Duodenal mucosa (tissue), 2 donors: Measurements from ENCODE around the gene RPUSD4.

Source experiments
- H3K27ac ChIP-seq: one replicate; pipeline ENCODE4 v1.7.0; 2013; ENCODE audit warnings: low read depth, low read length
- H3K27me3 ChIP-seq, 2 donors: one replicate each; pipeline ENCODE4 v1.7.0; 2013; ENCODE audit warnings: low read length in 2 of 2, control low read depth in 1 of 2; ENCODE audit not compliant: insufficient read depth in 2 of 2, control insufficient read depth in 1 of 2
- H3K36me3 ChIP-seq, 2 donors: one replicate each; pipeline ENCODE4 v1.7.0; 2013; ENCODE audit warnings: low read length in 2 of 2, control low read depth in 1 of 2; ENCODE audit not compliant: insufficient read depth in 2 of 2, control insufficient read depth in 1 of 2
- H3K4me1 ChIP-seq, 2 donors: one replicate each; pipeline ENCODE4 v1.7.0; 2013; ENCODE audit warnings: low read length in 2 of 2, control low read depth in 1 of 2; ENCODE audit not compliant: insufficient read depth in 2 of 2, control insufficient read depth in 1 of 2
- H3K4me3 ChIP-seq, 2 donors: one replicate each; pipeline ENCODE4 v1.7.0; 2013; ENCODE audit warnings: low read length in 2 of 2, low read depth in 1 of 2
- H3K9ac ChIP-seq, 2 donors: one replicate each; pipeline ENCODE4 v1.7.0; 2013; ENCODE audit warnings: low read length in 2 of 2, low read depth in 1 of 2
- H3K9me3 ChIP-seq, 2 donors: one replicate each; pipeline ENCODE4 v1.7.0; 2013; ENCODE audit warnings: low read length in 2 of 2, control low read depth in 1 of 2; ENCODE audit not compliant: control insufficient read depth in 1 of 2

RPUSD4 gene

DNA sequence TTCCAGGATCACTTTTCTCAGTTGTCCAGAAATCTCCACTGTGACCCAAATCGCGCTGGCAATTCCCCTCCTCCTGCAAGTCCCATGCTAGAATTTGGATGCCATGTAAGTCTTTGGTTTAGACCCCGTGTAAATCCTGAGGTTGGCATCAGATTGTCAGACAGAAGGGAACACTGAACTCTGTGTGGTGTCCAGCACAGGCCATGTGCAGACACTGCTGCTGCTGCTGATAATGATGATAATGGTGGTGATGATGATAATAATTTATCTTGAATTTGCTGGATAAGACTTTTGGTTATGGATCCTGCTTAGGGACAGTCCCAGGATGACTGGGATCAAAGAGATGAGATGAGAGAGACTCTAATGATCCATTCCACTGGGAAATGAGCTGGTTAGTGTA, 45.0 kb downstream of the RPUSD4 start:
- Histone ChIP-seq H3K9me3 (no peaks in the 10 kb centered on the region), H3K9ac (no peak overlapping the region), H3K4me1 (no peaks in the 10 kb centered on the region), H3K27ac (no peak overlapping the region), H3K4me3 (no peak overlapping the region), H3K36me3 (no peaks in the 10 kb centered on the region), H3K27me3 (peaks cover 0 to 2% of the 10 kb centered on the region in 2 donors)

- H3K9me3 ChIP-seq: no peaks in the 10 kb centered on the region
- H3K4me3 ChIP-seq: no peak overlapping the region
- H3K4me1 ChIP-seq: no peaks in the 10 kb centered on the region
- no peaks in the 10 kb centered on the region for H3K36me3 ChIP-seq
- no peak overlapping the region for H3K27ac ChIP-seq
- H3K27me3 ChIP-seq: peaks cover 0 to 2% of the 10 kb centered on the region in 2 donors
- H3K9ac ChIP-seq: no peak overlapping the region
These were observed 45.7 kb downstream of the RPUSD4 start for GRCh38 chr11:126165757-126166156.

- Histone ChIP-seq H3K27ac (no peak overlapping the region), H3K9me3 (no peaks in the 10 kb centered on the region), H3K36me3 (no peaks in the 10 kb centered on the region), H3K9ac (no peak overlapping the region), H3K27me3 (peaks cover 0 to 2% of the 10 kb centered on the region in 2 donors), H3K4me3 (no peak overlapping the region), H3K4me1 (no peaks in the 10 kb centered on the region)
These were observed 46.1 kb downstream of the RPUSD4 start for GRCh38 chr11:126165311-126165720.

- Histone ChIP-seq H3K27ac (no peak overlapping the region), H3K9ac (no peak overlapping the region), H3K4me1 (no peaks in the 10 kb centered on the region)
These were observed 46.7 kb downstream of the RPUSD4 start for GRCh38 chr11:126164781-126165180.

DNA sequence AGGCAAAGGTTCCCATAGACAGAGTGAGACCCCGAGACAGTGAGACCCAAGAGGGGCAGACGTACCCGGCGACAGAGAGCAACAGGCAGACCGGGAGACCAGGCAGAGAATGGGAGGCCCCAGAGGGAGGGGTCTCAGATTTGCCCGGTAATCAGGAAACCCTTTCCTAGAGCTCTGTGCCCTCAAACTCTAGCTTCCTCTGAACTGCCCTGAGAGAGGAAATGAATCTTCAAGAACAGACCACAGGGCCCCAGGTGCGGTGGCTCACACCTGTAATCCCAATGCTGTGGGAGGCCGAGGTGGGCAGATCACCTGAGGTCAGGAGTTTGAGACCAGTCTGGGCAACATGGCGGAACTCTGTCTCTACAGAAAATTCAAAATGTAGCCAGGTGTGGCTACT, 47.7 kb downstream of the RPUSD4 start:
- Histone ChIP-seq H3K36me3 (no peaks in the 10 kb centered on the region), H3K9me3 (no peaks in the 10 kb centered on the region), H3K9ac (no peak overlapping the region), H3K27me3 (peaks cover 0 to under 1% of the 10 kb centered on the region in 2 donors), H3K27ac (no peak overlapping the region), H3K4me3 (no peak overlapping the region), H3K4me1 (peaks cover 0 to under 1% of the 10 kb centered on the region in 2 donors)

More at GRCh38 chr11:126164781-126165180, 46.7 kb downstream of the RPUSD4 start:
- Histone ChIP-seq H3K27me3 (peaks cover 0 to 2% of the 10 kb centered on the region in 2 donors), H3K4me3 (no peak overlapping the region), H3K36me3 (no peaks in the 10 kb centered on the region), H3K9me3 (no peaks in the 10 kb centered on the region)

- no peak overlapping the region for H3K27ac ChIP-seq
- H3K9ac ChIP-seq: no peak overlapping the region
- no peaks in the 10 kb centered on the region for H3K36me3 ChIP-seq
- H3K9me3 ChIP-seq: no peaks in the 10 kb centered on the region
- H3K4me3 ChIP-seq: no peak overlapping the region
- no peaks in the 10 kb centered on the region for H3K27me3 ChIP-seq
- H3K4me1 ChIP-seq: peaks cover 4 to 7% of the 10 kb centered on the region in 2 donors
These were observed 48.3 kb downstream of the RPUSD4 start for GRCh38 chr11:126163074-126163700.

DNA sequence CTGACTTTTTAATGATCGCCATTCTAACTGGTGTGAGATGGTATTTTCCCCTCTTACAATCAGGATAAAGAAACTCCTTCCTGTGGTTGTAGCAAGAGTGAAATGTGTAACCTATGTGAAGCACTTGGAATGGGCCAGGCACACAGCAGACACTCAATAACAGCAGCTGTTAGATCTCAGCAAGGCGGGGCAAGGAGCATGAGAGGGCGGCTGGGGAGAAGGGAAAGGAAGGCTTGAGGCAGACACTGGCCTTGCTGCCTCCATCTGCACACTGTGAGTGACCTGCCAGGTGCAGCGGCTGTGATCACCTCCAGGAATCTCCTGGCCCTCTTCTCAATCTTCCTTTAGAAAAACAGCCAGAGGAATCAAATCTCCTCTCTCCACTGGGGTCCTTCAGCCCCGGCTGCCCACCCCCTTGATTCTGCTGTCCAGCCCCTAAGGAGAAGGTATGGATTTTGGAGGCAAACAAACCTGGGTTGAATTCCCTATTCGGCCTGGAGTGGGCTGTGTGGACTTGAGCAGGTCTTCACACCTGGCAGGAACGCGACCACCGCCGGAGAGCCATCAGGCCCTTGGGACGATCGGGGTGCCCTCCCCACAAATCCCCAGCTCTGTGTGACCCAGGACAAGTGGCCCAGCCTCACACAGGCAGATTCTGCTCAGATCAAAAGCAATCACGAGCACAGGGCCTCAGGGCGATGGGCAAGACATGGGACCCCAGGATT, 49.0 kb downstream of the RPUSD4 start:
- Histone ChIP-seq H3K27me3 (no peaks in the 10 kb centered on the region), H3K4me3 (no peak overlapping the region), H3K27ac (no peak overlapping the region), H3K36me3 (no peaks in the 10 kb centered on the region), H3K4me1 (peaks cover 11 to 14% of the 10 kb centered on the region in 2 donors), H3K9ac (no peak overlapping the region), H3K9me3 (no peaks in the 10 kb centered on the region)

- Histone ChIP-seq H3K4me1 (peaks cover 13 to 14% of the 10 kb centered on the region in 2 donors), H3K27me3 (no peaks in the 10 kb centered on the region), H3K9me3 (no peaks in the 10 kb centered on the region), H3K9ac (no peak overlapping the region), H3K36me3 (no peaks in the 10 kb centered on the region), H3K4me3 (no peak overlapping the region), H3K27ac (no peak overlapping the region)
These were observed 50.4 kb downstream of the RPUSD4 start for GRCh38 chr11:126161023-126161391.

GRCh38 chr11:126160345-126161022, 51.0 kb downstream of the RPUSD4 start:
- Histone ChIP-seq H3K27me3 (no peaks in the 10 kb centered on the region), H3K36me3 (no peaks in the 10 kb centered on the region), H3K27ac (no peak overlapping the region), H3K9me3 (no peaks in the 10 kb centered on the region), H3K4me3 (no peak overlapping the region), H3K9ac (no peak overlapping the region), H3K4me1 (peaks cover 13 to 14% of the 10 kb centered on the region in 2 donors)

- no peak overlapping the region for H3K9ac ChIP-seq
- H3K4me1 ChIP-seq: peaks cover 13 to 14% of the 10 kb centered on the region in 2 donors
These were observed 51.6 kb downstream of the RPUSD4 start for GRCh38 chr11:126159719-126160344.

More at GRCh38 chr11:126159719-126160344, 51.6 kb downstream of the RPUSD4 start:
- Histone ChIP-seq H3K27ac (no peak overlapping the region), H3K27me3 (no peaks in the 10 kb centered on the region), H3K36me3 (no peaks in the 10 kb centered on the region), H3K9me3 (no peaks in the 10 kb centered on the region), H3K4me3 (no peak overlapping the region)
